ENCODE measurements around the gene ADARB2. TPM values are rescaled to one million over a fixed set of nuclear protein-coding genes. Genes with fewer than 3 reads are reported as not detected.
A peak's percentile ranks its signal among the peaks of the same experiment; 100 is the strongest.

Gene ADARB2
- total and polyA plus RNA-seq, 8 donors = 0.34 to 24.7 (median 3.2) TPM

DNA sequence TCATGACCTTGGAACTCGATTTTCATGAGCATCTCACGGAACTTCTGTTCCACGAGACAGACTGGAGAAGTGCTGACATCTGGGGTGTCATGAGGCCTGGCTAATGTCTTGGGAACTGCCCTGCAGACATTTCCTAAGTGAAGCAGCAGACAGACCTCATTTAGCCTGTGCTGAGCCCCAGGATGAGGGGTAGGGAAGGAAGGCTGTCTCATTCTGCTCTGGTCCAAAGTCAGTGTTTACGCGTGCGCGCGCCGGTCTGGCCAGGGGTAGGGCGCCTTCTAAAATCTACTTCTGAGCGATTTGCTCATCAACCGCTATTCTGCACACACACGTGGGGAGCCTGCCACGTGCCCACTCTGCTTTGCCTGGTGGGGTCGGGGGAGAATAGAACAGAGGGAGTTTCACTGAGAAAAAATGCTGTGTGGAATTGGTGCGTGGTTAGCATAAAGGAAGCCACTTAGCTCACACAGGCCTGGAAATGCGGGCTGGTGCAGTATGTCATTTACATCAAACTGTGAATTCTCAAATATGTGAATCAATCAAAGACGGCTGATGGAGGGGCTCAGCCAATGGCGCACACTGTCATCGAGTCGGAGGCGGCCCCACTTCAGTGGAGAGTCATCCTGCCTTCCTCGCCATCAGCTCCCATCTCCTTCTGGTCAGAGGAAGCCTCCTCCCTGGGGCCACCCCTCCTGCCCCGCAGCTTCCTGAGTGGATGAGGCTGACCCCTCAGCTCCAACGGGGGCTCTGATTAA, 335.1 kb downstream of the ADARB2 start:
- no peak for ATAC-seq
- WGBS, 2 donors = 72 to 77% methylated on average over 25 of the region's 25 CpGs
- intact Hi-C loops (cut with DNase I) = no loop called here
- H3K4me3 ChIP-seq = no peak overlapping the region
- H3K27ac ChIP-seq = no peak overlapping the region
- TF ChIP-seq, protein P1, sequence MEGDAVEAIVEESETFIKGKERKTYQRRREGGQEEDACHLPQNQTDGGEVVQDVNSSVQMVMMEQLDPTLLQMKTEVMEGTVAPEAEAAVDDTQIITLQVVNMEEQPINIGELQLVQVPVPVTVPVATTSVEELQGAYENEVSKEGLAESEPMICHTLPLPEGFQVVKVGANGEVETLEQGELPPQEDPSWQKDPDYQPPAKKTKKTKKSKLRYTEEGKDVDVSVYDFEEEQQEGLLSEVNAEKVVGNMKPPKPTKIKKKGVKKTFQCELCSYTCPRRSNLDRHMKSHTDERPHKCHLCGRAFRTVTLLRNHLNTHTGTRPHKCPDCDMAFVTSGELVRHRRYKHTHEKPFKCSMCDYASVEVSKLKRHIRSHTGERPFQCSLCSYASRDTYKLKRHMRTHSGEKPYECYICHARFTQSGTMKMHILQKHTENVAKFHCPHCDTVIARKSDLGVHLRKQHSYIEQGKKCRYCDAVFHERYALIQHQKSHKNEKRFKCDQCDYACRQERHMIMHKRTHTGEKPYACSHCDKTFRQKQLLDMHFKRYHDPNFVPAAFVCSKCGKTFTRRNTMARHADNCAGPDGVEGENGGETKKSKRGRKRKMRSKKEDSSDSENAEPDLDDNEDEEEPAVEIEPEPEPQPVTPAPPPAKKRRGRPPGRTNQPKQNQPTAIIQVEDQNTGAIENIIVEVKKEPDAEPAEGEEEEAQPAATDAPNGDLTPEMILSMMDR (IDR thresholded peaks at IDR 0.05) = no peak
- peak in 2 of 6 donors; percentile 4 to 43 for DNase-seq
- no peaks in the 10 kb centered on the region for H3K36me3 ChIP-seq
- FAIRE-seq = no peak
- H3K9me3 ChIP-seq = no peaks in the 10 kb centered on the region
- H3K27me3 ChIP-seq = peaks cover 0 to 4% (median 0%) of the 10 kb centered on the region in 4 donors
- no peaks in the 10 kb centered on the region for H3K4me1 ChIP-seq

DNA sequence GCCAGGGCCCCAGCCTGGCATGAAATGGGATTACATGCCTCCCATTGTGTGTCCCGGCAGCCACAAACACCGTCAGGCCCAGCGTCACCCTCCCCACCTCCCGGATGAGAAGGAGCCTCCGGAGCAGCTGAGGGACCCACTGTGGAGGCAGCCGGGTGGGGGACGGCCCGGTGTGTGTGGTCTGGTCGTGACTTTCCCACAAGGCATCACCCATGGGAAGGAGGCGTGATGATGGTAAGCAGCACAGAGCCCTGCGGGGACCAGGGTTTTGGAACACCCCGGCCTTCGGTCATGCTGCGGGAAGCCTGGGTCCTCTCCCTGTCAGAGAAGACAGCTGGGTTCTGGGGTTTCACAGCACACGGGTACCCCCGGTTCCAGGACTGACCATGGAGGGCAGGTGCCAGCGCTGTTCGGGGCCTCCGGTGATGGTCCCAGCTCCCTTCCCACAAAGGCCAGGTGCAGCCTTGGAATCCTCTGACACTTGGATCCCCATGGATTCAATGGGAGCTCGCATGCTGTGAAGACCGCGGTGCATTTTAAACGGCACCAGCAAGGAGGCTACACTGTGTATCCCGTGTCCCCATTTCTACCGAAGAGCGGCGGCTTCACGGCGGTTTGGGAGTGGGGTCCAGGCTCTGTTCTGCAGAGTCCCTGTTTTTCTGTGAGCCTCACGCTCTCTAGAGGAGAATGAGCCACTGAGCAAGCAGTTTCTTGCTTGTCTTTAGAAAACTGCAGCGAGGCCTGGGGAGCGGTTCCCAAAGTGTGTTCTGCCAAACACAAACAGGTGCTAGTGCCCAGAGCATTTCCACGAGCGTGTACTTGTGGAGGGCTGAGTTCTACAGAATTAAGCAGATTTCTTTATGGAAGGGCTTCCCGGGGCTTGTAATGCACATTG, 336.0 kb downstream of the ADARB2 start:
- Histone ChIP-seq H3K27ac (no peak overlapping the region), H3K9me3 (no peaks in the 10 kb centered on the region), H3K27me3 (peaks cover 0 to 4% (median 0%) of the 10 kb centered on the region in 4 donors), H3K36me3 (no peaks in the 10 kb centered on the region), H3K4me1 (no peaks in the 10 kb centered on the region), H3K4me3 (no peak overlapping the region)
- intact Hi-C loops (cut with DNase I) = no loop called here
- FAIRE-seq = no peak
- peak in 2 of 6 donors; percentile 3 to 36 for DNase-seq
- no peak for ATAC-seq
- 75 to 82% methylated on average over 35 of the region's 35 CpGs for WGBS, 2 donors
- TF ChIP-seq, protein P1 (IDR thresholded peaks at IDR 0.05) = no peak

DNA sequence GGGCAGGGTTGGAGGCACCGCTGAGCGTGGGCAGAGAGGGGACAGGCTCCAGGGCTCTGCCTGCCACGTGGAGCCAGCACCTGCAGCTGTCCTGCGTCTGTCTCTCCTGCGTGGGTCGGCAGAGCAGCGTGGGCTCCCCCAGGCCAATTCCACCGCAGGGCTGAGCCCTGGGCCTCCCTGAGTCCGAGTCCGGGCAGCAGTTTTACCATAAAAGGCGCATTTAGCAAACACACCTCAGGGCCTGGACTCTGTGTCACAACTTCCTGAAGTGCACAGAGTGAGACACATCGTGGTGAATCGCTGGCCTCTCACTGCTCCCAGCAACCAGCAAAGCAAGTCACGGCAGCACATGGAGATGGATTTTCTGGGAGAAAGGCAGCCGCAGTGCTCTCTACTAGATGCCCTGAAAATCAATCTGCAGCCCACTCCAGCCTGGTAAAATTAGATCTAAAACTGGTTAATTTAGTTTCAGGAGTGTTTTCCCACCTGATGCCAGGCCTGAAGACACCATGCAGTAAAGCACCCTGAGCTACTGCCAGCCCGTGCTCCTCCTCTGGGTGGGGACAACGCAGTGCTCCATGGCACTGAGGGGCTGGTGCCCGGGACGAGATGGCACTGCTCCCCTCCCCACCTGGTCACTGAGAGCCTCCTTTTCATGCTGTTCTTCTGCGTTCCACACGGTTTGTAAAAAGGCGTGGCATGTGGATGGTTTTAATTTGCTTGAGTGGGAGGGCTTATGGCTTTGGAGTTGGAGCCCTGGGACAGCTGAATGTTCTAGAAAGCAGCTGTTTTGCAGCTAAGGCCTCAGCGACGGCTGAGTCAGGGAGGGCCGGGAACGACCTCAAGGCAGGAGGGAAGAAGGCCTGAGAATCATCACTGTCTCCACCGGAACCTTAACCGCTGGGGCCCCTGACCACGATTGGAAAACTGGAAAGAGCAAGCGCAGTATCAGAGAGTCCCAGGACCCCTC, 336.9 kb downstream of the ADARB2 start:
- ATAC-seq = no peak
- peaks cover 0 to 4% (median 0%) of the 10 kb centered on the region in 4 donors for H3K27me3 ChIP-seq
- intact Hi-C loops (cut with DNase I) = no loop called here
- TF ChIP-seq, protein P1 (IDR thresholded peaks at IDR 0.05) = no peak
- FAIRE-seq = no peak
- H3K36me3 ChIP-seq = no peaks in the 10 kb centered on the region
- no peaks in the 10 kb centered on the region for H3K4me1 ChIP-seq
- no peaks in the 10 kb centered on the region for H3K9me3 ChIP-seq
- H3K4me3 ChIP-seq = no peak overlapping the region
- WGBS, 2 donors = 52 to 70% methylated on average over 30 of the region's 30 CpGs
- peak in 2 of 6 donors; percentile 1 to 14 for DNase-seq
- no peak overlapping the region for H3K27ac ChIP-seq

DNA sequence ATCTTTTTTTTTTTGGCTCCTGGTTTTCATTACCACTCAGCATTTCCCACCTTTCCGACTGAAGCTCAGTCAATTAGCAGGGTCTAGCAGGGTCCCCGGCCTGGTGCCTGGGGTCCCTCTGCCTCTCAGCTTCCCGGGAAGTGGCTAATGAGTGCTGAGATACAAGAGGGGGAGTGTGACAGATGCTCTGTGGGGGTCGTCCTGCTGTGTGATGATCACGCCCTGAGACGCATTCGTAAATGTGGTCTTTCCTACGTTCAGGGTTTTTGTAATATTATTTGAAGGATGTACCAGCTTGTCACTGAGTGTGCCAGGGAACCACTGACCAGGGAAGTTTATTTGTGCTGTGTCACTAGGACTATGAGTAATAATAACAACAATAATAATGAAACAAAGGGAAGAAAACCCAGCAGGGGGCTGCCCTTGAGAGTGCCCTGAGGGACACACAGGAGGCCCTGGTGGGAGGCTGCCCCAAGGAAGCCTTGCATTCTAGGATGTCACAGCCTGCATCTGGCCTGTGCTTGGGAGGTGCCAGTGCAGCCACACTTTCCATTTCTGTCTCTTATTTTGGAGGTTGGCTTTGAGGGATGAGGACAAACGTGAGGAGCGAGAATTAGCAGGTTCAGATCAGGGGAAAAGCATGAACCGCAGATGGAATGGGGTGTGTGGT, 337.8 kb downstream of the ADARB2 start:
- Histone ChIP-seq H3K9me3 (no peaks in the 10 kb centered on the region), H3K27me3 (peaks cover 0 to 4% (median 0%) of the 10 kb centered on the region in 4 donors), H3K27ac (no peak overlapping the region), H3K36me3 (no peaks in the 10 kb centered on the region), H3K4me1 (no peaks in the 10 kb centered on the region), H3K4me3 (no peak overlapping the region)
- FAIRE-seq = no peak
- TF ChIP-seq, protein P1 (IDR thresholded peaks at IDR 0.05) = no peak
- peak in 2 of 6 donors; percentile 5 to 25 for DNase-seq
- intact Hi-C loops (cut with DNase I) = no loop called here
- ATAC-seq = no peak
- 44 to 60% methylated on average over 11 of the region's 11 CpGs for WGBS, 2 donors
